Heart left ventricle (tissue), 13 donors: Measurements from ENCODE around the gene ADGRL3.

Experiments used
- CTCF ChIP-seq, 12 donors: fragments of 200-600 bp; sonication (generic) in 4 of 12; IDR thresholded peaks; one replicate each; pipeline versions ENCODE4 v1.5.0 to v1.8.0; 2018 to 2022; ENCODE audit warnings: antibody characterized with exemption in 12 of 12, mild to moderate bottlenecking in 5 of 12
- POLR2A ChIP-seq, 2 donors: fragments of 450-650 bp; IDR thresholded peaks; one replicate each; pipeline ENCODE4 v1.6.1; 2017; ENCODE audit warnings: antibody characterized with exemption in 2 of 2, mild to moderate bottlenecking in 2 of 2, moderate library complexity in 2 of 2
- donor health status: ischemic (EF 13 %, LVEDD 7.1; RV severe dilation, severe dysfunction).
- donor health status: DM: no; HTN: yes; CAD: no.
- donor health status: DM: no; HTN: no; CAD: no.
- donor health status: ischemic (EF 25% LVEDD 6.9; RV normal size, moderate dysfunction).
- donor health status: ischemic (EF 25% LVEDD 5.7; RV mildly dilated, moderate dysfunction).
- donor health status: ischemic (EF 35%, LVEDD 5.7; RV mildly dilated, moderate dysfunction).
- donor health status: nonischemic (EF 11% LVEDD 7.7; RV severe dilation, severe dysfunction).
- donor health status: DM: yes; HTN: yes; CAD: no.
- donor health status: PGD.
- donor health status: ischemic (EF 29% LVEDD 5.4; RV normal size, mild dysfunction).
- donor health status: nonischemic (EF 23%, LVEDD 6.1; RV moderate dilation, normal function).

- TF ChIP-seq CTCF (IDR thresholded peaks at IDR 0.05) (no peak), POLR2A (IDR thresholded peaks at IDR 0.05) (no peak)
Measured at GRCh38 chr4:61380865-61381264, 180.7 kb downstream of the ADGRL3 start.
